IPS-11a (cell line): ENCODE measurements around the gene NANOS2.
"Not testable (repeated sequence)": the region's sequence is repeated elsewhere in the genome, so short reads cannot be mapped to it uniquely, and the experiment has no call there.

Source experiments
- H3K4me3 ChIP-seq: one replicate; pipeline ENCODE4 v1.5.1; 2013; ENCODE audit warnings: low read depth, low read length, control low read depth

The NANOS2 gene

GRCh38 chr19:45895983-45896599 is 18.5 kb downstream of the NANOS2 start:
- H3K4me3 ChIP-seq: not testable (repeated sequence)

GRCh38 chr19:45895519-45895972 is 19.0 kb downstream of the NANOS2 start:
- no peak overlapping the region for H3K4me3 ChIP-seq

GRCh38 chr19:45890877-45891276 is 23.7 kb downstream of the NANOS2 start:
- H3K4me3 ChIP-seq: no peak overlapping the region

- no peak overlapping the region for H3K4me3 ChIP-seq
Observed at GRCh38 chr19:45889210-45889885, 25.2 kb downstream of the NANOS2 start.

GRCh38 chr19:45887200-45887710 is 27.3 kb downstream of the NANOS2 start:
- H3K4me3 ChIP-seq: peak overlapping the region; percentile 82

GRCh38 chr19:45886427-45887199 is 28.0 kb downstream of the NANOS2 start:
- H3K4me3 ChIP-seq: peak overlapping the region; percentile 82

GRCh38 chr19:45885556-45886426 is 28.8 kb downstream of the NANOS2 start, which contains the start of gene IRF2BP1:
IRF2BP1 (minus strand) TSS chr19:45886141; CDS start chr19:45885774, 367 bp downstream.
- H3K4me3 ChIP-seq: peak within 1 kb of the TSS; percentile 82

GRCh38 chr19:45884682-45885555 is 29.7 kb downstream of the NANOS2 start:
- peak overlapping the region; percentile 82 for H3K4me3 ChIP-seq

- no peak overlapping the region for H3K4me3 ChIP-seq
Observed at GRCh38 chr19:45883881-45884681, 30.5 kb downstream of the NANOS2 start.

- H3K4me3 ChIP-seq: no peak overlapping the region
Observed at GRCh38 chr19:45883586-45883880, 31.0 kb downstream of the NANOS2 start.

GRCh38 chr19:45882652-45883585 is 31.7 kb downstream of the NANOS2 start:
- H3K4me3 ChIP-seq: peak overlapping the region; percentile 31

- peak overlapping the region; percentile 6 for H3K4me3 ChIP-seq
Observed at GRCh38 chr19:45881909-45882528, 32.6 kb downstream of the NANOS2 start.

GRCh38 chr19:45881082-45881908 is 33.3 kb downstream of the NANOS2 start:
- H3K4me3 ChIP-seq: no peak overlapping the region

- no peak overlapping the region for H3K4me3 ChIP-seq
Observed at GRCh38 chr19:45879971-45880370, 34.6 kb downstream of the NANOS2 start.

- H3K4me3 ChIP-seq: no peak overlapping the region
Observed at GRCh38 chr19:45879055-45879454, 35.5 kb downstream of the NANOS2 start.

- no peak overlapping the region for H3K4me3 ChIP-seq
Observed at GRCh38 chr19:45878043-45878794, 36.4 kb downstream of the NANOS2 start.
